LNCaP clone FGC (cell line): ENCODE data around the gene MAML1.

Experiments used
- DNase-seq: peaks from one replicate; pipeline ENCODE4 v3.0.0-alpha.2; 2011; ENCODE audit warnings: low read depth
- H3K4me3 ChIP-seq: 2 replicates; pipeline ENCODE4 v1.5.1; 2011; ENCODE audit warnings: mild to moderate bottlenecking, low read depth, low read length, control low read depth
- TF ChIP-seq, protein P1 (sequence below): IDR thresholded peaks from 2 replicates; pipeline ENCODE4 v1.5.1; 2012; ENCODE audit warnings: mild to moderate bottlenecking; ENCODE audit not compliant: control insufficient read depth, insufficient read depth; ENCODE audit errors: extremely low read depth

MAML1 gene

DNA sequence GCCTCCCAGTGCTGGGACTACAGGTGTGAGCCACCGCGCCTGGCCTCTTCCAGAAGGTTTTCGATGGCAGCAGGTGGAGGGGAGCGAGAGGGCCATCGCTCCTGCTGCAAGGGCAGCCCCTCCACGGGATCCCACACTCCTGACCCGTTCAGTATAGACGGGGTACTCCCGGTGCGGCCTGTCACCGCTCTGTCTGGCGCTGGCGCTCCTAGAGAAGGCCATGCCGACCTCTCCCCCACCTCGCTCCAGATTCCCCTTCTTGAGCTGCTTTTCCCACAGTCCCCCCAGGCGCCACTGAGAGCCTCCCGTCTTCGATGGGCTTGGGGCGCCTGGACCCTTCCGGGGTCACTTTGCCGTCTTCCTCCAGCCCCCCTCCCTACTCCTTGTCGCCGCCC lies 83.8 kb downstream of the MAML1 start:
- DNase-seq, result no peak
- TF ChIP-seq, protein P1, sequence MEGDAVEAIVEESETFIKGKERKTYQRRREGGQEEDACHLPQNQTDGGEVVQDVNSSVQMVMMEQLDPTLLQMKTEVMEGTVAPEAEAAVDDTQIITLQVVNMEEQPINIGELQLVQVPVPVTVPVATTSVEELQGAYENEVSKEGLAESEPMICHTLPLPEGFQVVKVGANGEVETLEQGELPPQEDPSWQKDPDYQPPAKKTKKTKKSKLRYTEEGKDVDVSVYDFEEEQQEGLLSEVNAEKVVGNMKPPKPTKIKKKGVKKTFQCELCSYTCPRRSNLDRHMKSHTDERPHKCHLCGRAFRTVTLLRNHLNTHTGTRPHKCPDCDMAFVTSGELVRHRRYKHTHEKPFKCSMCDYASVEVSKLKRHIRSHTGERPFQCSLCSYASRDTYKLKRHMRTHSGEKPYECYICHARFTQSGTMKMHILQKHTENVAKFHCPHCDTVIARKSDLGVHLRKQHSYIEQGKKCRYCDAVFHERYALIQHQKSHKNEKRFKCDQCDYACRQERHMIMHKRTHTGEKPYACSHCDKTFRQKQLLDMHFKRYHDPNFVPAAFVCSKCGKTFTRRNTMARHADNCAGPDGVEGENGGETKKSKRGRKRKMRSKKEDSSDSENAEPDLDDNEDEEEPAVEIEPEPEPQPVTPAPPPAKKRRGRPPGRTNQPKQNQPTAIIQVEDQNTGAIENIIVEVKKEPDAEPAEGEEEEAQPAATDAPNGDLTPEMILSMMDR, result no peak
- no peak overlapping the region for H3K4me3 ChIP-seq

DNA sequence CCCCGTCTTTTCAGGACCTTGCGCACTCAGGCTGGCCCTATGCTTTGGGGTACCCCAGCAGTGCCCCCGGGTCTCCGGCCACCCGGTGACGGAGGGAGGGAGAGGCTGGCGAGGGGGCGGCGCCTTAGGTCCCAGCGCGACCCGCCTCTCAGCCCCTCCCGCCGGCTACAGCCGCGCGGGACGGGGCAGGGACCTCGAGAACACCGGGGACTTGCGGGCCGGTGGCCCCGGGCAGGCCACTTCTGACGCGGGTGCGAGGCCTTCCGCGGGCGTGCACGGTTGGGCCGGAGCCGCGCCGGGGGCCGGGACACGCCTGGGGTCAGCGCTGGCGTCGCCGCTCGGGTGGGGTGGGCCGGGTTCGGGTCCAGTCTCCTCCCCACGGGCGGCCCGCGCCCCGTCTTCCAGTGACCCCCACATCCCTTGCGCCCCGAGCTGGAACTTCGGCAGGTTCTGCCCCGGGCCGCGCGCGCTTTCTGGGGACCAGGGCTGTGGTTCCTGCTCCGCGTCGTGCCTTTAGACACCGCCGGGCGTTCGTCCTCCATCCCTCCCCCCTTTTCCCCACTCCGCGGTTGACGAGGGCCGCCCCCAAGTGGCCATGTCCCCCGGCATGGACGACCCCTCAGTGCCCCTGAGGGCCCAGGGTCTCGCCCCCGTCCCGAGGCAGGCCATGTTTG lies 84.3 kb downstream of the MAML1 start:
- TF ChIP-seq, protein P1, result no peak
- no peak overlapping the region for H3K4me3 ChIP-seq
- no peak for DNase-seq

DNA sequence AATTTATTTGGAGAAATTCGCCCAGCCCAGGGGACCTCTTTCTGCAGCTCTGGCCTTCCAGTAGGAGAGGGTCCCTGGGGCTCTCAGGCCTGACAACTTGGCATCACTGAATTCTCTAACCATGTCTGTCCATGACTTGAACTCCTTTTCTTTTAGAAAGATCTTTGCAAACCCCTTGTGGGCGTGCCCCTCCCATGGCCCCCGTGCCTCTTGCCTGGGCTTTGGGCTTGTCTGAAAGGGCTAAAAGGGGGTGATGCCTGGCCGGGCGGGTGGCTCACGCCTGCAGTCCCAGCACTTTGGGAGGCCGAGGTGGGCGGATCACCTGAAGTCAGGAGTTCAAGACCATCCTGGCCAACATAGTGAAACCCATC lies 84.8 kb downstream of the MAML1 start:
- TF ChIP-seq, protein P1, result no peak
- H3K4me3 ChIP-seq, result no peak overlapping the region
- no peak for DNase-seq

DNA sequence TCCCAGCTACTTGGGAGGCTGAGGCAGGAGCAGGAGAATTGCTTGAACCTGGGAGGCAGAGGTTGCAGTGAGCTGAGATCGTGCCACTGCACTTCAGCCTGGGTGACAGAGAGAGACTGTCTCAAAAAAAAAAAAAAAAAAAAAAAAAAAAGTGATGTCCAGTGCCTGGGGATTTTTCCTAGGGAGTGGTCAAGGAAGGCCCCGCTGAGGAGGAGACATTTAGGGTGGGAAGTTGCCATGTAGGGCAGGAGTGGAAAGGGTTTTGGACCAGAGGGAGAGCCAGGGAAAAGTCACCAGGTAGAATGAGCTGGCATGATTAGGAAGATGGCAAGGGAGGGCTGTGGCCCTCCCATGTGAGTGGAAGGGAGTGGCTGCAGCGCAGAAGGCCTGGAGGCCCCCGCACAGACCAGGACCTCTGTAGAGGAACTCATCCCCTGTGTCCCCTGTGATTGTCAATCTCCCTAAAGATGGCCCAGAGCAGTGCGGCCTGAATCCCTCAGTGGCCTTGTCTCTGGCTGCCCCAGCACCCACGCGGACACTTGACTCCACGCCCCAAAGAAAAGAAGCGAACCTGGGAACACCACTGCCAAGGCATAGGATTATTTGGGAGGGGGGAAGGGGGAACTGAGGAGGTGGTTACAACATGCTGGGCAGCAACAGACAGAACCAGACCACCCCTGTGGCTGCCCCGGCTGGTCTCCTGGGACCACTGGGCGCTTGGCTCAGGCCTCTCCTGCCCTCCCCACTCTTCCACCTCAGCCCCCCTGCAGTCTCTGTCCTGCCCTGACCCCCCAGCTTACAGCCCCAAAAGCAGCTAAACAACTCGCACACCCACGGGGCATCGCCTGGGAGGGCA lies 85.5 kb downstream of the MAML1 start:
- peak overlapping the region; percentile 38 for H3K4me3 ChIP-seq
- TF ChIP-seq, protein P1, result no peak
- DNase-seq, result no peak

DNA sequence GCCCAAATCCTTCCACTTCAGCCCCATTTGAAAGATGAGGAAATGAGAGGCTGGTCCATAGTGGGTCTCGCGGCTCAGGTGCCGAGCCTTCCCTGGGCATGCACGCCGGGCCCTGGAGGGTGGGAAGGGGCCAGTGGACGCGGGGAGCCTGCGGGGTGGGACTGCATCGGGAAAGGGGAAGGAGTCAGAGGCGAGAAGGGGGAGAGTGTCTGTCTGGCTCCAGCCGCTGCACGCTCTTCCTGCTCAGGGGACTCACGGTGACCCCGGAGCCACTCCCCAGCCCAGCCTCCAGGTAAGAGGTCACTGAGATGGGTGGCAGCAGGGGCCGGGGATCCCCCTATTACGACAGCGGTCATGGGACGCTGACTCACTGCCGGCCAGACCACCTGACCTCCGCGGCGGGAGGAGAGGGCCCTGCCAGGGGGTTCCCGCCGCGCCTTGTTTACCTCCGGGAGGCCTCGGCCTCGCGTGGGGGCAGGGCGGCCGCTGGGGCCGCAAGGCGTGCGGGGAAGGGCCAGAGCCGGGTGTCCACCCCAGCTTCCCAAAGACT lies 86.2 kb downstream of the MAML1 start:
- peak; percentile 67 for DNase-seq
- TF ChIP-seq, protein P1, result no peak
- peak overlapping the region; percentile 38 for H3K4me3 ChIP-seq

DNA sequence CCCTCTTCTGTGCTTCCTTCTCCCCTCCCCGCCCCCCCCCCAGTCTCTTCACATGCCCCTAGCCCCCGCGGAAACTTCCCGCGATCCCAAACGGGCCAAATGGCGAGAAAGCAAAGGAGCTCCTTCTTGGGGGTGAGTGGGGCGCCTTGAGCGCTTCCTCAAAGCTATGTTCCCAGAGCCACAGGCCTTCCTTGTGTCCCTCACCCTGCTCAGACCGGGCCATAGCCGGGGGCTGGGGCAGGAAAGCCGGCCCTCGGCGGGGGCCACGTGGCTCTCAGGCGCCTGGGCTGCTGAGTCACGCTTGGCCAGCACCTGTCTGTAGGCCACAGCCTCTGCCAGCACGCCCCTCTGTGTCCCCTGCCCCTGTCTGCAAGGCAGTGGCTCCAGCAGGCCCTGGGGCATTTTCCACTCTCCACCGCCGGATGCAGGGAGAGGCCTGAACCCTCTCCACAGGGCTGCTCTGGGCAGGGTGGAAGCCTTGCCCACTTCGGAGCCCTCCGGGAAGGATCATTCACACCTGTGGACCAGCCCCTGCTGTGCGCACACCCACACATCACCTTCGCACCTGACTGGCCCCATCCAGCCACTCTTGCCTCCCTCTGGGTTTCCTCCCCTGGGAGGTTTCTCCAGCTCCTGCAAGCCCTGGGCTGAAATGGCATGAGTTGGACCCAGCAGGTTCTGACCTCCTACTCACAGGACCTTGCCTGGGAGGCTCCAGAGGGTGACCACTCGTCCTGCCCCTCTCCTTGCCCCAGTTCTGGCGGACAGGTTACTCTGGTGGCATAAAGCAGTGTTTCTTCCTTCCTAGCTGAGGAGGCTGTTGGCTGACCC lies 86.9 kb downstream of the MAML1 start:
- H3K4me3 ChIP-seq, result no peak overlapping the region
- TF ChIP-seq, protein P1, result no peak
- no peak for DNase-seq
